Transverse colon (tissue), 4 donors: ENCODE data around the gene MAF.

Experiments used
- CTCF ChIP-seq, 5 experiments: fragments of 200-600 bp in 3 of 5; fragments of 450-650 bp in 2 of 5; sonication (generic) in 3 of 5; IDR thresholded peaks; 1 replicate in 2 of 5; 2 replicates in 3 of 5; pipeline ENCODE4 v1.5.1; 2016 to 2017; ENCODE audit warnings: antibody characterized with exemption in 5 of 5, inconsistent platforms in 3 of 5, mild to moderate bottlenecking in 2 of 5, moderate library complexity in 1 of 5
- EP300 ChIP-seq: sonication (generic); formaldehyde crosslinking; IDR thresholded peaks from one replicate; pipeline ENCODE4 v1.6.1; 2017; ENCODE audit warnings: antibody characterized with exemption, low read depth
- POLR2A ChIP-seq: fragments of 450-650 bp; IDR thresholded peaks from one replicate; pipeline ENCODE4 v1.6.1; 2016; ENCODE audit warnings: antibody characterized with exemption, mild to moderate bottlenecking, moderate library complexity
- POLR2AphosphoS5 ChIP-seq, 3 donors: sonication (generic); formaldehyde crosslinking; IDR thresholded peaks; one replicate each; pipeline ENCODE4 v1.6.1; 2016; ENCODE audit warnings: antibody characterized with exemption in 3 of 3

DNA sequence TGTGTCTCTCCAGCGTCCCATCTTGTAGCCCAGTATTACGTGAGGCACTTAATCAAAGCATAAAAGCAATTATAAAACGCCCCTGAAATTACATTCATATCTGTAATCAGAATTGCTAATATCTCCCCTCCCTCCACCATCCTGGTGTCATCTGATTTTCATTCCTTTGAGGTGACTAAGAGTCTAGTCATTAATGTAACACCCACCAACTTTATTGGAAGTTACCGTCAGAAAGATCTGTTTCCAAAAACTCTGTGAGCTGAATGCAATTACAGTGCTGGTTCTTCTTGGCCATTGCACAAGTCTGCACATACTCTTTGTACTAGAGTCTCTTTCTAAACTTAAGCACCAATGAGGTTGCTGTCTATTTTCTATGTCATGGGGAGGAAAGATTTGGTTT is 12.5 kb upstream of the MAF start:
- TF ChIP-seq CTCF (IDR thresholded peaks at IDR 0.05) = no peak
- TF ChIP-seq POLR2A = no peak
- TF ChIP-seq POLR2AphosphoS5 (IDR thresholded peaks at IDR 0.05) = no peak
- TF ChIP-seq EP300 = no peak
